Measurements from ENCODE around the gene LAPTM5.

The LAPTM5 gene

DNA sequence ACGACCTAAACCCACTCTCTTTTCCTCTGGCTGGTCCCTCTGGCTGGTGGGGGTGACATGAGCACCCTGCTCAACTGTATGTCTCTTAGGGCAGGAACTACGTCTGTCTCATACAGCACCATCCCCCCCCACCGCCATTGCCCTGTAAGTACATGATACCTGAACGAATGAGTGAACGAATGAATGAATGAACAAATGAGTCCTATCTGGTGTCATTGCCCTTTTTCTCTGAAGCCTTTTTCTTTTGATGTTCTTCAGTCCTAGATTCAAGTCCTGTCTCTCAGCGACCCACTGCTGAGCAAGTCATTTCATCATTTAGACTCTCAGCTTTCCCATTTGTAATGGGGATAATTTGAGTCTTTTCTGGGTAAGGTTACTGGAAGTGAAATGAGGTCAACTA is 45.0 kb downstream of the LAPTM5 start:
- no peak for DNase-seq

- no peak for DNase-seq
These were observed 47.2 kb downstream of the LAPTM5 start for GRCh38 chr1:30710407-30710806.

DNA sequence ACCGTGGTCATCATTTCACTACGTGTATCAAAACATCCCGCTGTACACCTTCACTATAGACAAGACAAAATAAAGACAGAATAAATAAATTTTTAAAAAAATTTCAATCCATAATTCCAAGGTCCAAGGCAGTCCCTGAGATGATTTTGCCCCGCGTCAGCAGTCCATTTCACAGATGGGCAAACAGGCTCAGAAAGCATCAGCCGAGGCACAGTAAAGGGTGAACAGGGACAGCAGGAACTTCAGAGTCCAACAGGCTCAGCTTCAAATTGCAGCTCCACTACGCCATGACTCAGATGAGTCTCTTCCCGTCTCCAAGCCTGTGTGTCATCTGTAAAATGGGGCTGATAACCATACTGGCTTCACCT is 49.2 kb downstream of the LAPTM5 start:
- DNase-seq, result no peak

DNA sequence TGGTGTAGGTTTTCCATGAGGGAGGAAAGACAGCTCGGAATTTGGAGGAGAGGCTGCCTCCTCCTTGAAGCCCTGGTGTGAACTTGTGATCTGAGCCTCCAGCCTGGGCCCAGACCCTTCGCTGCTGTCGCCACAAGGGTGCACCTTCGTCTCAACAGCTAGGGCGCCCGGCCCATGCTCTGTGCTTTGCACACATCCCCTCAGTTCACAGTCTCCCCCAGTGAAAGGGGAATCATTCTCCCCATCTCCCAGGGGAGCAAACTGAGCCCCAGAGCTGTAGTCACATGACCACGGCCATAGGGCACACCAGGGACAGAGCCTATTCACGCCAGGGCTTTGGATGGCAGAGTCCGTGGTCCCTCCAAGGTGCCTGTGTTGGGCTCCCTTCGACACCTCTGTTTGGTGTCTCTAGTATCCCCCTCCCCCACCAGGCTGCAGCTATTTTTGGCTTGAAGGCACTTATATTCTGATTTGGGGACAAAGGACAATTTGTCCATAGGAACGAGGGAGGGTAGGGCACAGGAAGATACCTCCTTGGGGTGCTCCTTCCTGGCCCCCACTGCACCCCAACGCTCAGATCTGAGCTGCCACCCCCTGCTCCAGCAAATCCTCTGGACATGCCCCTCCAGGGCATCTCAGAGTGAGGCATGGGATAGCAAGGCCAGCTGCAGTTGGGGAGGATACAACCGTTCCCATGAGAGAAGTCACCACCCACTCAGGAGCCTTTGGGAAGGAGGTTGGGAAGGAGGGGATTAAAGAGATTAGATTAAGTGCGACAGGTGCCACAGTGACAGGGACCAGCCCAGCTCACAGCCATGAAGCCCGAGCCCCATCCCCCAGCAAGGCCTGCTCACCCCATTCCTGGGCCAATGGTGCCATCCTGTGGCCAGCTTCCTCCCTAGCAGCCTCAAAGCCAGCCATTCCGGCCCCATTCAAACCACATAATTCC is 49.9 kb downstream of the LAPTM5 start:
- DNase-seq, result peak; percentile 78

DNA sequence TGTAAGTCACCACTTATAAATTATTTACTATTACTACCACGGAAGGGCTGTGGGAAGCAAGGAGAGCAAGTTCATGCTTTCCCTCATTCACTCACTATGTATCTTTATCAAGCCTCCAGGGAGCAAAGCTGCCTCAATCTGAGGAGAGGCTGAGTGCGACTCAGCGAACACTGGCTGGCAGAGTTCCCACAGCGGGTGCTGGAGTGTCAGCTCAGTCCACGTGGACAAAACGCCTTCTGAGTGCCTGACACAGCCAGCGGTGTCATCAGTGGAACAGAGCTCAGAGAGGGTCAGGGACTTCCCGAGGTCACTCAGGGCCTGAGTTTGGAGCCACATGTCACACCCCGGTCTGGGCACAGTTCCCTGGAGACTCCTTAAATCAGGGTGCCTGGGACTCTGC is 51.0 kb downstream of the LAPTM5 start:
- peak; percentile 63 for DNase-seq

DNA sequence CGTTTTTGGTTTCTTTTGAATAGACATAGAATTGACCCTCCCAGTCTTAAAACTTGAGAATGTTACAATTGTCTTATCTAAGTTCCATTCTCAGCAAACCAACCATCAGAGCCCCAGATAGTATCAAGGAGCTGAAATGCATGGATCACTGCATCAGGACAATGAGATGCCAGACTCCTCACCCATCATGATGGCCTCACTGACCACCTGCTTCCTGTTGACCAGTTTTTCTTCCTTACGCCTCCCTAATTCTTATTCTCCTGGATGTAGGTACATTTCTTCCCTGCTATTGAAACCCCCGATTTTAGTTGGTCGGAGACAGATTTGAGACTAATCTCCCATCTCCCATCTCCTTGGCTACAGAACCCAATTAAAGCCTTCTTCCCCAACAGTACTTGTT is 51.9 kb downstream of the LAPTM5 start:
- DNase-seq, result no peak

GRCh38 chr1:30704765-30705509 is 52.6 kb downstream of the LAPTM5 start:
- no peak for DNase-seq

DNA sequence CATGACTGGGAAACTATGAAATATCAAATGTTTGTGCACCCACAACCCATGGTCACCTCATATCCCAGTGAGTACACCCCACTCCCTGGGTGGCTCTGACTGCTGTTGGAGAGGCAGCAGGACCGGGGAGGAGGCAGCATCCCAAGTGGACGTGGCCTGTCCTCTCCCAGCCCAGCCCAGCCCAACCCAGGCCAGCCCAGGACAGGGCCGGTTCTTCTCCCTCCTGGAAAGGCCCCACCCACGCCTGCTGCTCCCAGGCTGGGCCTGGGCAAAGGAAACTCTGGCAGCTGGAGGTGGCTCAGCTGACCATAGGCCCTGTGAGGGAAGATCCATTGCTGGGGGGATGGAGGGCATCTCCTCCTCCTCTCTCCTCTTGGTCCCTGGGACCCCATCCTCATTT is 53.3 kb downstream of the LAPTM5 start:
- no peak for DNase-seq

DNA sequence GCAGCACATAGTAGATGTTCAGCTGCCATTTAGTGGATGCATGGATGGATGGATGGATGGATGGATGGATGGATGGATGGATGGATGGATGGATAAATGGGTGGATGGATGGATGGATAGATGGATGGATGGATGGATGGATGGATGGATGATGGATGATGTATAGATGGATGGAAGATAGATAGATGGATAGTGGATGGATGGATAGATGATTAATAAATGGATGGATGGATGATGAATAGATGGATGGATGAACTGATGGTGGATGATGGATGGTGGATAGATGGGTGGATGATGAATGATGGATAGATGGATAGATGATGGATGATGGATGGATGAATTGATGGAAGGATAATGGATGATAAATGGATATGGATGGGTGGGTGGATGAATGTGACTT is 54.8 kb downstream of the LAPTM5 start:
- DNase-seq, result no peak

- no peak for DNase-seq
These were observed 56.3 kb downstream of the LAPTM5 start for GRCh38 chr1:30701258-30701633.

GRCh38 chr1:30700528-30701257 is 56.9 kb downstream of the LAPTM5 start:
- peak; percentile 41 for DNase-seq

GRCh38 chr1:30699762-30700161 is 57.8 kb downstream of the LAPTM5 start:
- no peak for DNase-seq

- no peak for DNase-seq
These were observed 59.1 kb downstream of the LAPTM5 start for GRCh38 chr1:30698401-30698981.

- no peak for DNase-seq
These were observed 59.8 kb downstream of the LAPTM5 start for GRCh38 chr1:30697571-30698376.

GRCh38 chr1:30696831-30697230 is 60.7 kb downstream of the LAPTM5 start:
- no peak for DNase-seq

DNA sequence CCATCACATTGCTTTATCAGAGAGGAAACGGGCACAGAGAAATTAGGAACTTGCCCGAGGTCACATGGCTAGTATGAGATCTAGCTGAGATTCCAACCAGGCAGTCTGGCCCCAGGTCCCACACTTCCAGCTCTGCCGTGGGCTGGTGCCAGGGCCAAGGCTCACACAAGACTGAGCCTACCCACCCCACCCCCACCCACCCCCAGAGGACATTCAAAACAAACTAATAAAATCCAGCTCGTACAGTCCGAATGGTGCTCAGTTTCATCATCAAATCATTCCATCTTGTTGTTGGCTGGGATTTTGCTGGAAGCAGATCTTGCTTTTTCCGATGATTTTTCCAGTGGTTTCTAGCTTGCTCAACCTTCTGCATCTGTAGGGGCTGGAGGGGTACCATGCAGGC is 62.1 kb downstream of the LAPTM5 start:
- no peak for DNase-seq

DNA sequence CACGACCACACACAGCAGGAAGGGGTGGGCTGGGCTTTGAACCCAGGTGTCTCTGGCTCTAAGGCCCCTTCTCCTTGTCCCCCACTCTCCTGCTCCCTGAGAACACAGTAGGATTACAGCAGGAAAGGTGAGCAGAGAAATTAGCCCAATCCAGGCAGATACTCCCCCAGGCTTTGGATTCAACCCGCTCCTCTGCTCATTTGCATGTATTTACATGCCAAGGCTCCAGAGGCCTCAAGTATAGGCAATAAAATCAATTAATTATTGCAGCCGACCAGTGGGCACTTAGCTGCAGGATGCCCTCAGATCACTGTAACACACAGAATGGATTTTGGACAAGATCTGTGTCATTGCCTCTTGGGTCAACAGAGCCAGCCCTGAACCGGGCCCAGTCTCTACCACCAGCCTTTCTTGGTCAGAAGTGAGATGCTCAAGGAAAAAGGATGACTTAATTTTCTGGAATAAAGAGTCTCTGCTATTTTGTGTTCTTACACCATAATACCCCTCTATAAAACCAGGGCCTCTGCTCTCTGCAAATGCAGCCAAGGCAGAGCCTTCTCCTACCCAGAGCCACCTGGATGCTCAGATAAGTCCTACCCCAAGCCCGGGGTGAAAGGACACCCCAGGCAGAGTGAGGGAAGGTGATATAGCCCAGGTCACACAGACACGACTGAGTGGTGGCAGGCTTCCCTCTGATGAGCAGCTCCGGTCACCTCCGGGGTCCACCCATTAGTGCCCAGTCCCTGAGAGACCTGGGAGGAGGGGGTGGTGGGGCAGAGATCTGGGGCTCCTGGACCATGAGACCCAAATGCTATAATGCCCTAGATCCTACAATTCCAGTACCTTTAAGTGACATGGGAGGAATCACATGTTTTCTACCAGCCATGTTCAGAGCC is 63.0 kb downstream of the LAPTM5 start:
- no peak for DNase-seq

DNA sequence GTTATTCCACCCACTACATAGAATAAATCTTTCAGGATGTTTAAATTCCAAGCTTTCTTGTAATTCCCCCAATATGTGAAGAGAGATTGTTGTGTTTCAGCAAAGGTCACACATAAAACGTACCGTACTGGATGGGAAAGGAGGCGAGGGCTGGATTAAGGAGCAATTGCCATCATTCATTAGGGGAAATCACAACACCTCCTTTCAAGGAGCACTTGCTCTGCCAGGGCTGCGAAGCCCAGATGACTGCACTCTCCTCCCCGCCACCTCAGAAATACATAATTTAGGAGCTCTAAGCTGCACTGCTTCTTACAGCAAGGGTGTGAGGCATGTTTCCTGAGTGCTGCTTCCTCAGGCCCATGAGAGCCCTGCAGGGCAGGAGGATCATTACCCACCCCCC is 63.8 kb downstream of the LAPTM5 start:
- DNase-seq, result no peak

DNA sequence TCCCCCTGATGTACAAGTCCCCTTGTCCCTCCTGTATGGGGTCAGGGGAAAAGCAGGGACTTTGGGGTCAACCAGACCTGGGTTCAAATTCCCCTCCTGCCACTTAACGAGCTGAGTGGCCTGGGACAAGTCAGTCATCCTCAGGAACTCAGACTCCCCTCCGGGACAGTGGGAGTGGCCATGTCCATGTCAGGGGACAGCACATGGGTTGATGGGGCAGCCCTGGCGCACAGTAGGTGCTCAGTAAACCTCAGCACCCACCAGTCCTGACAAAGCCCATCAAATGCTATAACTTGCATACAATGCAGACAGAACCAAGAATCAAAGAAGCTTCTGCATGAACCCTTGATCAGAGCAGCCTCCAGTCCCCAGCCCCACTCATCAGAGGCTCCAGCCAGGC is 64.2 kb downstream of the LAPTM5 start:
- no peak for DNase-seq

- no peak for DNase-seq
These were observed 64.6 kb downstream of the LAPTM5 start for GRCh38 chr1:30692948-30693301.

DNA sequence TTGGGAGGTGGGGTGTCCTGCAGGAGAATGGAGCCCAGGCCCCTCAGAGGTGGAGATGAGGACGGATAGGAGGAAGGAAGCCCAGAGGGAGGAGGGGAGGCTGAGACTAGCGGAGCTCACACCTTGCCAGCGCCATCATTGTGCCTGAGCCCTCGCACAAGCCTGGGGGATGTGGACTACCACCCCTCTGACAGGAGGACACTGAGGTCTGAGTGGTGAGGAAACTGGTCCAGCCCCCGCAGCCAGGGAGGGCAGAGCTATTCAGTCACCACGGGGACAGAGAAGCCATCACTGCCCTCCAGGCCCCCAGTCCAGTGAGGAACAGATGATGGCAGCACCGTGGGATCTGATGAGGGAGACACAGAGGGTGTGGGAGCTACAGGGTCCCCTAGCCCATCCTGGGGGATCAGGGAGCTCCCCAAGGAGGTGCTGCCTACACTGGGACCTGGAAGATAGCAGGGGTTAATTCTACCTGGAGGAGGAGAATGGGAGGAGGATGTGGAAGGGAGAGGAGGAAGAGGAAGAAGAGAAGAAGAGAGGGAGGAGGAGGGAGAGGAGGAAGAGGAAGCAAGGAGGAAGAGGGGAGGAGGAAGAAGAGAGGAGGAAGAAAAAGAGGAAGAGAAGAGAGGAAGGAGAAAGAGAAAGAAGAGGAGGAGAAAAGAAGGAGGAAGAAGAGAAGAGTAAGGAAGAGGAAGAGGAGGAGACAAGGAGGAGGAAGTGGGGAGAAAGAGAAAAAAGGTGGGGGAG is 65.2 kb downstream of the LAPTM5 start:
- no peak for DNase-seq

All from NCI-H1436 (cell line).